ENCODE results near the gene RBMS2.

GRCh38 chr12:56634242-56634836 is 112.7 kb downstream of the RBMS2 start:
- no peak for TF ChIP-seq POLR2AphosphoS5 (IDR thresholded peaks at IDR 0.05)
- no peak for TF ChIP-seq CTCF (IDR thresholded peaks at IDR 0.05)
